Gastrocnemius medialis (tissue), 4 donors: ENCODE measurements around the gene PITX2. TPM values are rescaled to one million over a fixed set of nuclear protein-coding genes. Genes with fewer than 3 reads are reported as not detected.
A peak's percentile ranks its signal among the peaks of the same experiment; 100 is the strongest.

Experiments used
- ATAC-seq, 2 donors: fragments of 150-250 bp; one replicate each; pipeline ENCODE4 v1.9.1; 2016
- DNase-seq, 2 donors: peaks; one replicate each; pipeline ENCODE4 v3.0.0-alpha.2; 2019
- H3K27ac ChIP-seq, 4 donors: fragments of 200-600 bp; sonication (generic); 1 replicate in 1 of 4; 2 replicates in 3 of 4; pipeline ENCODE4 v1.5.1; 2016 to 2018; ENCODE audit warnings: mild to moderate bottlenecking in 2 of 4, moderate library complexity in 1 of 4
- H3K27me3 ChIP-seq, 3 donors: fragments of 200-600 bp; sonication (generic) in 2 of 3; 1 replicate in 1 of 3; 2 replicates in 2 of 3; pipeline versions ENCODE4 v1.5.1 to v1.6.0; 2016 to 2019; ENCODE audit warnings: mild to moderate bottlenecking in 1 of 3, moderate library complexity in 1 of 3
- H3K36me3 ChIP-seq, 2 donors: fragments of 200-600 bp; sonication (generic) in 1 of 2; one replicate each; pipeline ENCODE4 v1.5.1; 2017 to 2018
- H3K4me1 ChIP-seq, 2 donors: fragments of 200-600 bp; sonication (generic) in 1 of 2; one replicate each; pipeline ENCODE4 v1.5.1; 2016 to 2017; ENCODE audit warnings: mild to moderate bottlenecking in 2 of 2
- H3K4me3 ChIP-seq, 4 donors: fragments of 200-600 bp; sonication (generic) in 3 of 4; 1 replicate in 1 of 4; 2 replicates in 3 of 4; pipeline ENCODE4 v1.5.1; 2016 to 2019; ENCODE audit warnings: mild to moderate bottlenecking in 2 of 4
- H3K9me3 ChIP-seq, 3 donors: fragments of 200-600 bp; sonication (generic) in 2 of 3; 1 replicate in 1 of 3; 2 replicates in 2 of 3; pipeline ENCODE4 v1.5.1; 2016 to 2019
- CTCF ChIP-seq, 5 experiments: fragments of 450-650 bp in 3 of 5; fragments of 200-600 bp in 2 of 5; sonication (generic) in 2 of 5; IDR thresholded peaks in 4 of 5; conservative IDR thresholded peaks in 1 of 5; 1 replicate in 4 of 5; 2 replicates in 1 of 5; pipeline ENCODE4 v1.5.1; 2016 to 2019; ENCODE audit warnings: antibody characterized with exemption in 5 of 5, mild to moderate bottlenecking in 3 of 5, moderate library complexity in 3 of 5
- POLR2A ChIP-seq, 2 donors: fragments of 450-650 bp; IDR thresholded peaks; one replicate each; pipeline ENCODE4 v1.6.1; 2017; ENCODE audit warnings: antibody characterized with exemption in 2 of 2, mild to moderate bottlenecking in 2 of 2, moderate library complexity in 2 of 2
- in situ Hi-C, 4 donors: fragments of 200-750 bp; cut with MboI; loops; one replicate each; pipeline versions ENCODE4 v1.15.0 to v1.8.0; 2017; ENCODE audit warnings: low sequenced_read_pairs in 4 of 4
- intact Hi-C: fragments of 100-400 bp; cut with DNase I; formaldehyde crosslinking; loops from one replicate; pipeline ENCODE4 v1.15.1; 2023; ENCODE audit warnings: low total_unique reads
- total RNA-seq, 4 donors: library from RNA; depleted of rRNA; stranded (reverse); fragments of >200 nt; gene quantifications; one replicate each; pipeline versions ENCODE4 v1.1.0 to v1.2.3, GENCODE V29; 2016

PITX2 gene
- total RNA-seq, 4 donors from 2014 or later, result 30.5 to 58.9 (median 38.2) TPM

DNA sequence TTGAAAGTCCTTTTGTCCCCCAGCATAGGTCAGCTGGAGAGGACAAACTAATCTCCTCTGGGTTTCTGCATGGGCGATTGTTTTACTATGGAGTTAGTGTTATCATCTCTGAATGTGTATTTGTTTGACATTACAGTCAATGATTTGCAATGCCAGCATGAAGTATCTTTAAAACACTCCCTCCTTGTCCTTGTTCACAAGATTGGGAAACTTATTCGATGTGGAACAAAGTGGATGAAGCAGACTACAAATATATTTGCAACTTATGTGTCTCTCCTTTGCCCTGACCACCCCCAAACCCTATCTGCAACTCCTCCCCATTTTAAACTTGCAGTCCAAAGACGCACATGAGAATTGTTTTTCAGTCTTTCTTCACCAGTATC, 1.5 kb upstream of the PITX2 start:
- Histone ChIP-seq H3K4me1 (peaks cover 14 to 18% of the 10 kb centered on the region in 2 donors), H3K4me3 (no peak overlapping the region), H3K27me3 (peaks cover 0 to 5% (median 0%) of the 10 kb centered on the region in 3 donors), H3K36me3 (peaks cover 0 to under 1% of the 10 kb centered on the region in 2 donors), H3K27ac (peak overlapping the region in 2 of 4 donors; percentile 95 to 98), H3K9me3 (no peaks in the 10 kb centered on the region)
- TF ChIP-seq POLR2A (IDR thresholded peaks at IDR 0.05) (no peak), CTCF (IDR thresholded peaks at IDR 0.05 in 4 of 5, conservative IDR thresholded peaks at IDR 0.05 in 1 of 5) (no peak)
- ATAC-seq, result no peak
- no peak for DNase-seq
- in situ Hi-C loops (no loop called here), intact Hi-C loops (loop anchor here (5.0 kb wide), 4 partner anchors 72 to 228 kb away; partner anchors contain the start of gene ENPEP)

GRCh38 chr4:110623718-110624397, 981 bp upstream of the PITX2 start:
- intact Hi-C loops (loop anchor here (1.0 to 5.0 kb wide), 5 partner anchors 12 to 228 kb away; partner anchors contain the start of gene ENPEP), in situ Hi-C loops (no loop called here)
- no peak for TF ChIP-seq POLR2A (IDR thresholded peaks at IDR 0.05)
- no peak for TF ChIP-seq CTCF (IDR thresholded peaks at IDR 0.05 in 4 of 5, conservative IDR thresholded peaks at IDR 0.05 in 1 of 5)
- Histone ChIP-seq H3K27me3 (no peaks in the 10 kb centered on the region), H3K36me3 (peaks cover 0 to 6% of the 10 kb centered on the region in 2 donors), H3K4me3 (peak overlapping the region; percentile 74 to 82 (median 80)), H3K27ac (peak overlapping the region; percentile 95 to 99 (median 96)), H3K9me3 (no peaks in the 10 kb centered on the region), H3K4me1 (peaks cover 18 to 19% of the 10 kb centered on the region in 2 donors)
- no peak for DNase-seq
- no peak for ATAC-seq

- H3K27ac ChIP-seq, result peak overlapping the region; percentile 95 to 99 (median 96)
- intact Hi-C loops, result loop anchor here (5.0 kb wide), 4 partner anchors 70 to 230 kb away; partner anchors contain the start of gene ENPEP
These were observed 782 bp downstream of the PITX2 start for GRCh38 chr4:110621839-110622751.

More at GRCh38 chr4:110621839-110622751, 782 bp downstream of the PITX2 start:
- H3K4me1 ChIP-seq, result peaks cover 18 to 19% of the 10 kb centered on the region in 2 donors
- no peaks in the 10 kb centered on the region for H3K9me3 ChIP-seq
- ATAC-seq (peak; percentile 10 to 13), DNase-seq (peak in 1 of 2 donors; percentile 32)
- in situ Hi-C loops, result no loop called here
- H3K36me3 ChIP-seq, result peaks cover 0 to 15% of the 10 kb centered on the region in 2 donors
- TF ChIP-seq POLR2A (IDR thresholded peaks at IDR 0.05) (no peak), CTCF (IDR thresholded peaks at IDR 0.05 in 4 of 5, conservative IDR thresholded peaks at IDR 0.05 in 1 of 5) (no peak)
- H3K4me3 ChIP-seq, result peak overlapping the region; percentile 74 to 82 (median 80)
- no peaks in the 10 kb centered on the region for H3K27me3 ChIP-seq
